ENCODE results near the gene HMX3. TPM values are rescaled to one million over a fixed set of nuclear protein-coding genes. Genes with fewer than 3 reads are reported as not detected.

The HMX3 gene
- total and polyA plus RNA-seq, 2 experiments from 2014 or later, result 0.35 TPM; not detected in 1

GRCh38 chr10:123126246-123126645 is 9.5 kb upstream of the HMX3 start:
- Histone ChIP-seq H3K27me3 (ENCODE audit: insufficient read depth) (peaks cover 30% of the 10 kb centered on the region), H4K20me1 (replicated peaks; ENCODE audit: insufficient read depth) (no peaks in the 10 kb centered on the region), H3K4me2 (no peak overlapping the region), H3K4me3 (no peak overlapping the region), H2AFZ (no peak overlapping the region), H3K79me2 (replicated peaks; ENCODE audit: insufficient read depth) (no peaks in the 10 kb centered on the region), H3K4me1 (ENCODE audit: insufficient read depth) (no peaks in the 10 kb centered on the region), H3K9me2 (ENCODE audit: insufficient read depth) (no peaks in the 10 kb centered on the region), H3F3A (replicated peaks; ENCODE audit: low read depth) (no peaks in the 10 kb centered on the region), H3K36me3 (ENCODE audit: insufficient read depth) (no peaks in the 10 kb centered on the region), H3K27ac (ENCODE audit: low read depth) (no peak overlapping the region)
- TF ChIP-seq, protein P1, sequence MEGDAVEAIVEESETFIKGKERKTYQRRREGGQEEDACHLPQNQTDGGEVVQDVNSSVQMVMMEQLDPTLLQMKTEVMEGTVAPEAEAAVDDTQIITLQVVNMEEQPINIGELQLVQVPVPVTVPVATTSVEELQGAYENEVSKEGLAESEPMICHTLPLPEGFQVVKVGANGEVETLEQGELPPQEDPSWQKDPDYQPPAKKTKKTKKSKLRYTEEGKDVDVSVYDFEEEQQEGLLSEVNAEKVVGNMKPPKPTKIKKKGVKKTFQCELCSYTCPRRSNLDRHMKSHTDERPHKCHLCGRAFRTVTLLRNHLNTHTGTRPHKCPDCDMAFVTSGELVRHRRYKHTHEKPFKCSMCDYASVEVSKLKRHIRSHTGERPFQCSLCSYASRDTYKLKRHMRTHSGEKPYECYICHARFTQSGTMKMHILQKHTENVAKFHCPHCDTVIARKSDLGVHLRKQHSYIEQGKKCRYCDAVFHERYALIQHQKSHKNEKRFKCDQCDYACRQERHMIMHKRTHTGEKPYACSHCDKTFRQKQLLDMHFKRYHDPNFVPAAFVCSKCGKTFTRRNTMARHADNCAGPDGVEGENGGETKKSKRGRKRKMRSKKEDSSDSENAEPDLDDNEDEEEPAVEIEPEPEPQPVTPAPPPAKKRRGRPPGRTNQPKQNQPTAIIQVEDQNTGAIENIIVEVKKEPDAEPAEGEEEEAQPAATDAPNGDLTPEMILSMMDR (conservative IDR thresholded peaks at IDR 0.05; ENCODE audit: low read depth in 2 of 2), result no peak
- TF ChIP-seq, protein P2, sequence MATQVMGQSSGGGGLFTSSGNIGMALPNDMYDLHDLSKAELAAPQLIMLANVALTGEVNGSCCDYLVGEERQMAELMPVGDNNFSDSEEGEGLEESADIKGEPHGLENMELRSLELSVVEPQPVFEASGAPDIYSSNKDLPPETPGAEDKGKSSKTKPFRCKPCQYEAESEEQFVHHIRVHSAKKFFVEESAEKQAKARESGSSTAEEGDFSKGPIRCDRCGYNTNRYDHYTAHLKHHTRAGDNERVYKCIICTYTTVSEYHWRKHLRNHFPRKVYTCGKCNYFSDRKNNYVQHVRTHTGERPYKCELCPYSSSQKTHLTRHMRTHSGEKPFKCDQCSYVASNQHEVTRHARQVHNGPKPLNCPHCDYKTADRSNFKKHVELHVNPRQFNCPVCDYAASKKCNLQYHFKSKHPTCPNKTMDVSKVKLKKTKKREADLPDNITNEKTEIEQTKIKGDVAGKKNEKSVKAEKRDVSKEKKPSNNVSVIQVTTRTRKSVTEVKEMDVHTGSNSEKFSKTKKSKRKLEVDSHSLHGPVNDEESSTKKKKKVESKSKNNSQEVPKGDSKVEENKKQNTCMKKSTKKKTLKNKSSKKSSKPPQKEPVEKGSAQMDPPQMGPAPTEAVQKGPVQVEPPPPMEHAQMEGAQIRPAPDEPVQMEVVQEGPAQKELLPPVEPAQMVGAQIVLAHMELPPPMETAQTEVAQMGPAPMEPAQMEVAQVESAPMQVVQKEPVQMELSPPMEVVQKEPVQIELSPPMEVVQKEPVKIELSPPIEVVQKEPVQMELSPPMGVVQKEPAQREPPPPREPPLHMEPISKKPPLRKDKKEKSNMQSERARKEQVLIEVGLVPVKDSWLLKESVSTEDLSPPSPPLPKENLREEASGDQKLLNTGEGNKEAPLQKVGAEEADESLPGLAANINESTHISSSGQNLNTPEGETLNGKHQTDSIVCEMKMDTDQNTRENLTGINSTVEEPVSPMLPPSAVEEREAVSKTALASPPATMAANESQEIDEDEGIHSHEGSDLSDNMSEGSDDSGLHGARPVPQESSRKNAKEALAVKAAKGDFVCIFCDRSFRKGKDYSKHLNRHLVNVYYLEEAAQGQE (IDR thresholded peaks at IDR 0.05; ENCODE audit: unreplicated experiment), result no peak
- TF ChIP-seq ZNF331 (CRISPR knock-in tag; IDR thresholded peaks at IDR 0.05; ENCODE audit: low read depth) (no peak), ZNF462 (CRISPR knock-in tag; IDR thresholded peaks at IDR 0.05) (no peak), ZNF114 (CRISPR knock-in tag; IDR thresholded peaks at IDR 0.05) (no peak), EZH2phosphoT487 (IDR thresholded peaks at IDR 0.05; ENCODE audit: unreplicated experiment) (no peak), STAT1 (IDR thresholded peaks at IDR 0.05; ENCODE audit: unreplicated experiment) (no peak), CREB1 (CRISPR knock-in tag; IDR thresholded peaks at IDR 0.05; ENCODE audit: low read depth) (no peak), NANOG (IDR thresholded peaks at IDR 0.05; ENCODE audit: borderline replicate concordance) (no peak), ETS1 (IDR thresholded peaks at IDR 0.05) (no peak), JUNB (IDR thresholded peaks at IDR 0.05; ENCODE audit: unreplicated experiment) (no peak), POLR2AphosphoS5 (IDR thresholded peaks at IDR 0.05; ENCODE audit: low read depth) (no peak), EZH2 (IDR thresholded peaks at IDR 0.05; ENCODE audit: low read depth, unreplicated experiment) (no peak)
- H3K36me3 Mint-ChIP-seq (ENCODE audit: low read depth), result no peaks in the 10 kb centered on the region
- H3K4me1 Mint-ChIP-seq, result peaks cover 7% of the 10 kb centered on the region
- H3K27me3 Mint-ChIP-seq (ENCODE audit: insufficient read depth, low read depth, poor library complexity), result peaks cover 21% of the 10 kb centered on the region
- no peak for ATAC-seq
- no peak for DNase-seq (ENCODE audit: low spot score)
- H3K27ac Mint-ChIP-seq, result no peak overlapping the region
- no peak overlapping the region for H3K4me3 Mint-ChIP-seq
- H3K9me3 Mint-ChIP-seq, result peaks cover 3% of the 10 kb centered on the region; the same call in 1 of the 3 replicates

Data from GM23338 (cell line).